ENCODE results near the gene CD47.

CD47 gene

DNA sequence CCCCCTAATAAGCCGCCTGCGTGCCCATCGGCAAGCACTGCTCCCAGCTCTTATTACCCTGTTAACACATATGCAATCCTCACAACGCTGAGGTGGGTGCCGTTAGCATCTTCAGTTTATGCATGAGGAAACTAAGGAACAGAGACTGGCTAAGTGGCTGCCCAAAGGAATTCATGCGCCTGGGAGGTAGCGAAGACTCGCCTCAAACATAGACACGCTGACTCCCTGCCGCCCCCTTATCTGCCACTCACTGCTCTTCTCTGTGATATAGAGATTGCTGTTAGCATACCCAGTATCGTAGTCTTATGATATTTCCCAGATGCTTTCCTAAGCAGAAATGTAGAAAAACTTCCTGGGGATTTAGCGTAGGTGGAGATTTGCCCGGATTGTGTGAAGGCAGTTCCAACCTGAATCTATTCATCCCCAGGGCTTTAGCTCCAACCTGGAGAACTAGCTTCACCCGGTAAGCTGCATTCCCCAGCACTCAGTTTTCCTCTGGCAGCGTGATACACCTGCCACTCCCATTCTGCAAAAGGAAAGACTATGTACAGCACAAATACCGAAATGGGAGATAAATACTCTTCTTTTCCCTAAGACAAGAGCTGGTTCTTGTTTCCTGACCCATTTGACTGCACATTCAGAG lies 23.7 kb upstream of the CD47 start:
- no peak for DNase-seq

DNA sequence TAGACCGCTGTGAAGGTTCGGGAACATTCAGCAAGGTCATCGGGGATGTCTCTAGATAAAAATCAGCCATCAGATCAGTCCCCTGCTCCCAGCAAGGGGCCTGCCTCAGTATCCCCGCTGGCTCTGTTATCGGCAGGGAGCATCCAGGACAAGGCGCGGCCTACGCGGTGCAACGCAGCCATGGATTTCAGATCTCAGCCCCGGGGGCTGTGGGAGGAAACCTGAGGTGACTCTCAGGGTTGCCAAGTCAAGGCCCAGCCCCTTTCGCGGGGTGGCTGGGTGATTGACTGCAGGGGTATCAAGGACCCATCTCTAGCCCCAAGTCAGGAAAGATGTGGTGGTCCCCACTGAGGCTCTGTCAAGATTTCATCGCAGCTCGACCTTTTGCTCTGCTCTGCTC lies 23.1 kb upstream of the CD47 start:
- no peak for DNase-seq

DNA sequence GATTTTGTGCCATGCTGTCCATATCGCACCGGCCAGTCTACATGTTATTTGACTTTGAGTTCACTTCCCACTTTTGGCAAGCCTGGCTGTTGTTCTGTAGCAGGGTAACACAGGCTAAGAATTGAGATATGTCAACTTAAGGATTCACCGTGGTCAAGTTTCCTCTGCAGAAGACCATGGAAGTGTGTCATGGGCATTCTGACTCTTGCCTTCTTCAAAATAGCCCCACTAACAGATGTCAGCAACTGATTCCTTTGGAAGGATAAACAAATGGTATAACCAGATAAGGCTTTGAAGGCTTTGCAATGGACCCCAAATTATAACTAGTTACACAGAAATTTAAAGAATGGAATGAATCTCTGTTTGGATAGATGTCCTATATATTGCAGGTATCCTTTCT lies 20.1 kb upstream of the CD47 start:
- no peak for DNase-seq

DNA sequence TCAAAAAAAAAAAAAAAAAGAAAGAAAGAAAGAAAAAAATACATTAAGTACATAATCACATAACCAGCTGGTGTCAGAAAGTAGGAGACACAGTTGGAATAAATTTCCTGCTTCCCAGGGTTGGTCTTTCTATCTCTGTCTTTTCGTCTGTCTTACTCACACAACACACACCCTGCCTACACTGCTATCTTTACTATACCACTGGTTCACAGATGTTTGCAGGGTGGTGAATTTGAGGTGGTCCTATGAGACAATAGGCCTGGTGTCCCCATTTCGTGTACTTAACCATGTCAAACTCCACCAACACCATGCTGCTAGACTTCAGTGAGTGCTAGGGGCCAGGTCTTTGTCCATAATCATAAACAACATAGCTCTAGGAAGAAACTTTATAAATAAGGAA lies 17.6 kb upstream of the CD47 start:
- no peak for DNase-seq

DNA sequence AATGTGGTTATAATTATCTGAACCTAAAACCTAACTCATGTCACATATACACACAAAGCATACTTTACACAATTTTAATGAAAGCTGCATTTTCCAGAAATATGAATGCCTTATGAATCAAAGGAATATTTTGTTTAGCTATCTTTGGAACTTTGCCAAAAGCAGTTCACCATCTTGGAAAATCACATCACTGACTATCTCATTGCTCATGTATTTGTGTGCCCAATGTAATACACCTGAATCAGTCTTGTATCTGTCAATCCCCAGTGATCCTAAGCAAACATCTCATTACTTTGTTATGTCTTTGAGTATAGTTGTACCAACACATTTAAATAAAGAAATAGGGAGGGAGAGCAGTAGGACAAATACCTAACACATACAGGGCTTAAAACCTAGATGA lies 15.6 kb upstream of the CD47 start:
- DNase-seq: no peak

DNA sequence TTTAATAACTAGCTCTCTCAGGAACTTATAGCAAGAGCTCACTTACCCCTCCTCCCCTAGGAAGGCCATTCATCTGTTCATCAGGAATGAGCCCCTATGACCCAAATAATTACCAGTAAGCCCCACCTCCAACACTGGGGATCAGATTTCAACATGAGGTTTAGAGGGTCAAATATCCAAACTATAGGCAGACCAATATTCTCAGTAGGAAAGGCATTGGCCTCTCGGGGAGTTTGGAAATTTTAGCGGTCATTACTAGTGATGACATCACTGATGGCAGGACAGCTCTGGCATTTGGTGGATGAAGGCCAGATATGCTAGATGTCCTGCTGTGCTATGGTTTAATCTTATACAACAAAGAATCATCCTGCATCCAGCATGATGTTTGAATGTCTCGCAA lies 15.2 kb upstream of the CD47 start:
- DNase-seq: no peak

DNA sequence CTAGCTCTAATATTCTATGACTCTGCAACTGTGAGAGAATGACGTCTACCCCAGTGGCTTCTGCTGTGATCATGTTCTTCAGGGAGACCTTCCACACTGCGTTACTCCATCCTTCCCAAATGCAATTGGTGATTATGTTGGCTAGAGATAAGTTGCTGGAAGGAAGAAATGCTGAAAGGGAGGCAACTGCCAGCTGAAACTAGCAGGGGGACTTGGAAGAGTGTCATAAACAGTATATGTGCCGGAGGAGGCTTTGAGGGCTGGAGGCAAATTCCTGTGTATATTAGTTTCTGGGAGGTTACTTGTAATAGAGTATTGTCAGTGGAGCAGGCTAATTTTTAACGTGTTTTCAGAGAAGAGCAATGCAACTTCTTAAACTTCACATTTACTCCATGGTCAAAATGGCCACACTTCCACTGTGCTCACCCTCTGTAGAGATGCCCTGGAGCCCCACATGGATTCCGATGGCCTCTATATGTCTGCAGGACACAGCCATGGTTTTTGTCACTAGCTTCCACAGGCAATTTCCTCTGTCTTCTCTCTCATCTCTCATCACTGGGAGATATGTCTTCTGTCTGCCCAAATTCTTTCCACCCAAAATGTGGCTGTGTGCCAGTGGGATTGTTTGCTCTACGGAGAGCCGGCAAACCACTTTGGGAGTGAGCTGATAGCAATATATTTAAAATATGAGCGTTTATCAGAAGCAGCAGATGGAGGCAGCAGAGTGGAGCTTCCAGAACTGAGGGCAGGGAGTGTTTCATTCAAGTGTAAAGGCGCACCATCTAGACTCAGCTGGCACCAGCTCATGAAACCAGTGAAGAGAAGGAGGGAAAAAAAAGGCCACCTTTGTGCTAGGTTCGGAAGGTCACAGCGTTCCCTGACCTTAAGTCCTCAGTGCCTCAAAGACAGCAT lies 13.3 kb upstream of the CD47 start:
- no peak for DNase-seq

DNA sequence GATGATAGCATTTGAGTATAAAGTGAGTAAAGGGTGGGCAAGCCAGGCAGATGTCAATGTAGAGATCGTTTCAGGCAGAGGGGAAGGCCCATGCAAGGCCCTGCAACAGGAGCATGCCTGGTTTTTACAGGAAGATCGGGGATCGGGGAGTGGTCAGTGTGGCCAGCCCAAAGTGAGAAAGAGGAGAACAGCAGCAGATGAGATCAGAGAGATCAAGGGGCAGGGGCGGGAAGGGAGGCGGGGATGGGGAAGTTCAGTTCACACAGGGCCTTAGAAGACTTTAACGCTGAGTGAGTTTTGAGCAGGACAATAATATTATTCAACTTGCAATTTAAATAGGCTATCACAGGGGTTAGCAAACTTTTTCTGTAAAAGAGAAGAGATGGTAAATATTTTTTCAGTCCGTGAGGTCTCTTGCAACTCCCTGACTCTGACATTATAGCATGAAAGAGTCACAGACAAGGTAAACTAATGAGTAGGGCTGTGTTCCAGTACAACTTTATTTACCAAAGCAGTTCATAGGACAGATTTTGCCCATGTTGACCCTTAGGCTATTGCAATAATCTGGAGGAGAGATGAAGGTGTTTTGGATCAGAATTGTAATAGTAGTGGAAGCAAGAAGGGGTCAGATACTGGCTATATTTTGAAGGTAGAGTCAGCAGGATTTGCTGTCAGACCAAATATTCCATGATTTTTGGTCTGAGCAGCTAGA lies 12.4 kb upstream of the CD47 start:
- DNase-seq: no peak

DNA sequence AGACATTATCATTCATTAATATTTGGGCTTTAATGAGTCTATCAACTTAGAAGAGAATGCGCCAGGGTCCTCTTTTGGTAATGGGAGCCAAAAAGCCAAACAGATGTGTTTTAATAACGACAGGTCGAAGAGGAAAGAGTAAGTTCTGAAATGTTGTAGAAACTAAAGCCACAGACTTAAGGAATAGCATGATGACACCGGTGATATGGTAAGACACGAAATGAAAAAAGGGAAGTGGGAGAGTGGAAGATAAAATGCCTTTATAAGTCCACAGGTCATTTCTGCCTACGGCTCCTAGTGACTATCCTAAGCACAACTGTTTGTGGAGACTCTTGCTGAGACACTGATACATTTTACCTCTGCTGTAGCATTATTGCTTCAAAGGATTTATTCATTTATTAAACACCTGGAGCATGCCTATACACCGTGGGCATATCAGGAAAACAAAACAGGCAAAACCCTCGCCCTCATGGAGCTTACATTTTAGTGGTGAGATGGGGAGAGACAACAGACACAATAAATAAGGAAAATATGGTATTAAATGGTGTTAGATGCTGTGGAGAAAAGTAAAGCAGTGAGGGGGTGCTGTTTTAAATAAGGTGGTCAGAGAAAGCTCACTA lies 11.7 kb upstream of the CD47 start:
- DNase-seq: no peak

DNA sequence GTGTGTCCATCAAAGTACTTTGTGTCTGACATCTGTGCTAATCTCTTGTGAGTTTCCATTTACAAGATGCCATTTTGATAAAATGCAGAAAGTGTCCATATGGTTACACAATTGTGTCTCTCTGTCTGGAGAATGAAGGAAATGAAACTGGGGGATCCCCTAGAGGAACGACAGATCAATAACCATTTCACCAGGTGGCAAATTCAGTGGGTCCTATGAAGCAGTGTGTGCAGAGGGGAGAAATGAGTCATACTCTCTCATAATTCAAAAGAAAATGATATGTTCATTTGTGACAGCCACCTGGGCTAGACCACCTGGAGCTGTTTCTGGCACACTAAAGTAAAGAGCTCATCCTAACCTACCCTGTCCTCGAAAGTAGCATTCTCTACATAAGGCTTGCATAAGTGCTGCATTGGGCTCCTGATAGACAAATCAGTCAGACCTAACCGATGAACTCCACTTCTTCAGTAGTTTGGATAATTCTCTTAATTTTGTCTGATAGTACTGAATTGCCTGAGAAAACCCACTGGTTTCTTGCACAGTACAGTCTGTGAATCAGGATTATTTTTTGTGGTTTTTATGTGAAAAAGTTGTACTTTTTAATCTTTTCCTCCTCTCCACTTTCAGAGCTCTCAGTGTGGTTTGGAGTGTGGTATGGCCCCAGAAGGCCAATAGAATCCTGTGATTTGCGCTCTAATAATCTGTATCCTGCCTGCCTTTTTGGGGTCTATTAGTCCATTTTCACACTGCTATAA lies 10.3 kb upstream of the CD47 start:
- peak; percentile 53 to 57 for DNase-seq

DNA sequence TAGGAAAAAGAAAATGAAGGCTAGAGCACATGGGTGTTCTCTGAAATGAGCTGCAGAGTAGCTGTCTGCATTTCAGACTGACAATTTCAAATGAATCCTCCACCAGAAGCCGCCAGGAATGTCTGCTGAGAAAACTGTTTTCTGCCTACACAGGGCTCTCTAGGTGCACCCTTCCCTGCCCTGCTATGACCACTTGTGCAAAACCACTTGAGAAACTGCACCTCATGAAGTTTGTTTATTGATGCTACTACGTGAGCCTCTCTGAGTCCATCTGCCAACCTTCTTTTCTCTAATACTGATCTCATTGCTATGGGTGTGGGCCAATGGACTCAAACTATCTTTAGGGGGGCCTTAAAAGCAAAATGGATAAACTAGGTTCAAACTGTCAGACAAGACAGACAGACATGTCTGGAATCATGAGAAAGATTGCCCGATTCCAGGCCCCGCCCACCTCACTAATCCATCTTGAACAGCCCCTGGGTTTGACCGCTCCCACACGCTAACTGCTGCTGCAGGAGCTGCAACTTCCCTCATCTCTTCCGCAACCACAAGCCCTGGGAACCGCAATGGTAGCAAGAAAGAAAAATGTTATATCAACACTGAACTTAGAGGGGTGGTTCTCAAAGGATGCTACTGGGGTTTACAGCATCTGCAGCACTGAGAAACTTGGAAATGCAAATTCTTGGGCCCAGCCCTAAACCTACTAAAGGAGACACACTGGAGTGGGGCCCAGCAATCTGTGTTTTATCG lies 9.0 kb upstream of the CD47 start:
- no peak for DNase-seq

DNA sequence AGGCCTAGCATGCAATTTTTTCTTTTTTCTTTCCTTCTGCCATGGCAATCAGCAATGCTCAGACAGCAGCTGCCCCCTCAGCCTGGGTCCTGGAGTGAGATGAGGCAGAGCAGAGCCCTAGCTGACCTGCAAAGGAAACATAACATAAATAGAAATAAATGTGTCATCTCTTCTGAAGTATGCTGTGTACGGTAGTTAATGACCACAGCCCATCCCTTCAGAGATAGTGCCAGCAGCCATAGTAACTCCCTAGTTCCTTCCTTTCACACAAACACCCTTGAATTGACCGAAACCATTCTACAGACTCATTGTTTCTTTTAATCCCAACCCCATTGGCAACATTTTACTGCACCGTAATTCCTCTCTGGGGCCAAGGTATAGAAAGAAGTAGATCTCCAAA lies 8.4 kb upstream of the CD47 start:
- no peak for DNase-seq

DNA sequence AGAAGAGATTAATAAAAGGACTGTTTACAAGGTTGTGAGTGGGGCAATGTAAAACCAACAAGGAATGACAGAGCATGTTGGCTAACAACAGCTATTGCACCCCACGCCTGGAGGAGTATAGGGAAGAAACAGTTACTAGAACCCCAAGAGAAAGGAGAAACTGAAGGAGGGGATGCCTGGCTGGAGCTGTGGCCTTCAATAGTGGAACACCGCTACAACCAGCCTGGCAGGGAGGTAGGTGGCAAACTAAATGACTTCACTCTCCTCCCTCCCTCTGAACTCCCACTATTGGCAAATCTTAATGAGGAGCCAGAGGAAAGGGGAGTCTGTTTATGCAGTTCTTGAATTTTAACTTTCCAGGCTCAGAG lies 7.2 kb upstream of the CD47 start:
- no peak for DNase-seq

DNA sequence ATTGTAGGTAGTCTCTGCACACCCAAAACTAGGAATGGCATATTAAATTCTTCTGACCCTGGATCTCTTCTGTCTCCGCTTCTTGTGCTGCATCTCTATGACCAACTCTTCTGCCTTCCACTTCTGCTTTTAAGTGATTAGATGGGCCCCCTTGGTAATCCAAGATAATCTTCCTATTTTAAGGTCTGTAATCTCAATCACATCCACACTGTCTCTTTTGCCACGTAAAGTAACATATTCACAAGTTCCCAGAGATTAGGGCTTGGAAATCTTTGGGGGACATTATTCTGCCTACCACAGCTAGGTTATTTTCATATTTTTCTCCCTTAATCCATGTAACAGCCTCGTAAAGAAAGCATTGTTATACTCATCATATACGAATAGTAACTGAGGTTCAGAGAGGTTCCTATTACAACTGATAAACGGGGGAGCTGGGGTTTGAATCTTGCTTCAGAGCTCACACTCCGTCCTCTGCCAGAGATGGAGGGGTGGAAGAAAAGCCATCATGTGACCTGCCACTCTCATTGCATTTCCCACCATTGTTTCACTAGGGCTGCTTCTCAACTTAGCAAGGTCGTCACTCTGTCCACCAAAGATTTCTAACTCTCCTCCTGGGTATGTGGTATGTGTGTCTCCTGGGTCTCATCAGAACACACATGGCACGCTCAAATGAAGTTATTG lies 6.6 kb upstream of the CD47 start:
- DNase-seq: no peak

DNA sequence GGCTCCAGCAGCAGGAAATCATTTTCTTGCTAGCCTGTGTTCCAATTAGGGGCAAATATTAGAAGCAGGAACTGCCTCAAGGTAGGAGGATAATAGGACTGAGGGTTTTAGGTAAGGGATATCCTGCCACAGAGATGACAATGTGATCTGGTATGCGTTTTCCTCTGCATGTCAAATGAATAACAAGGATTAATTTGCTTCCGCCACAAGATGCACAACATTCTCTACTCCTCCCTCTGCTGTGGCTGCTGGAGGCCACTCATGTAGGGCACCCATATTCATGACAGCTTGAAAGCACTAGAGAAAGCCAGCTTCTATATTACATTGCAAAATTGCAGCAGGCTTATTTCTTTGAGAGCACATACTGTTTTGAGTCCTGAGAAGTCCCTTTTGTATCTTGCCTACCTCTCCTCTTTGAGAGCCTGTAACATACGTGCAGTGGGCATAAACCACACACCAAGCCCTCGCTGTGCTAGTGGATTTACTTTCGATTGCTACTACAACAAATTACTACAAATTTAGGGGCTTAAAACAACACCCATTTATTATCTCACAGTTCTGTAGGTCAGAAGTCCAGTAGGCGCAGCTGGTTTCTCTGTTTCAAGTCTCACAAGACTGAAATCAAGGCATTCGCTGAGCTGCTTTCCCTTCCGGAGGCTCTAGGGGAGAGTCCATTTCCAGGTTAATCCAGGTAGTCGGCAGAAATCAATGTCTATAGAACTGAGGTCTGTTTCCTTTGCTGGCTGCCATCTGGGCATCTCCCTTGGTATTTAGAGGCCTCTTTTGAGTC lies 5.9 kb upstream of the CD47 start:
- DNase-seq: no peak

DNA sequence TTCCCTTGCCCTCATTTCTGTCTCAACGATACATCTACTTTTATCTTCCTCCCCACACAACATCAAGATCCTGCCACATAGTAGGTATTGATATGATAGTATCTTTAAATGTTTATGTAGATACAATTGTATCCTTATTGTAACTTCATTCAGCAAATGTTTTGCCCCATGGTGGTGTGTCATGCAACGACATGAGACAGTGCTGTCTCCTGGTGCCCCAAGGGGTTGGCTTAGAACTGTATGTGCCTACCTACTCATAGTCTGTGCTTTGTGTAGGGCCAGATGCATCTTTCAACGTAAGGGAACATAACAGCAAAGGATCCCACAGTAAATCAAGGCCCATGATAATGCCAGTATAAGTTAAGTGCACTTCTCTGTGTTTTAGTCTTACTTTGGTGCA lies 2.8 kb upstream of the CD47 start:
- peak; percentile 20 to 42 for DNase-seq

DNA sequence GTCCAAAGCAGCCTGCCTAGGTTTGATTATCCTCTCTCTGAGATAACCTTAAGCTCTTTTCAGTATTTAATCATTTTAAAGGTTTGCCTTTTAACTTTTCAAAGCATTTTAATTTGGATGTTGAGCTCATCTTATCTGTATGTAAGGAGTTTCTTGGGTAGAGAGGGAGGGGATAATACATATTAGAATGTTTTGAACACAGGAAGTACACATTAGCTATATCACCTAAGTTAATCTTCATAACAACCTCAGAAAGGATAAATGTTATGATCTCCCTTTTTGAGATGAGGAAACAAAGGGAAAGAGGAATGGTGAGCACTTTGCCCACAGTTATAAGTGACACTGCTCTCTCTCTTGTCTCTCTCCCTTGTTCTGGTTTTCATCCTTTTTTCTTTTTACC lies 2.2 kb upstream of the CD47 start:
- DNase-seq: no peak

DNA sequence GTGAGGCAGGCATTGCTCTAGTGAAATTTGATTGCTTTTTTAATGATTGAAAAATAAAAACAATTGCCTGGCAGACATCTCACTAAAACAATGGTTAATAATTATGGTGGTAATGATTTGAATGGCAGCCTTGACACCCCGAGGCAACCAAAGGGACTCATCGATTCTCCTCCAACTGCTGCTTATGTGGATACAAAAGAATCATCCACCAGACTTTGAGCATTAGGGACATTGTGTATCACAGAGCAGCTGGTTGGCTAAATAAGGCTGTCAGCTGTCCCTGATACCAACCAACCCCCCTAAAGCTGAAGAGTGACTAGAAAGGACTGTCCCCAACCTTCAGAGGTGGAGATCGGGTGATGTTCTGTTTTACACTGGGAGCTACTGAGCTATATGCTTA lies 1.7 kb upstream of the CD47 start:
- no peak for DNase-seq

DNA sequence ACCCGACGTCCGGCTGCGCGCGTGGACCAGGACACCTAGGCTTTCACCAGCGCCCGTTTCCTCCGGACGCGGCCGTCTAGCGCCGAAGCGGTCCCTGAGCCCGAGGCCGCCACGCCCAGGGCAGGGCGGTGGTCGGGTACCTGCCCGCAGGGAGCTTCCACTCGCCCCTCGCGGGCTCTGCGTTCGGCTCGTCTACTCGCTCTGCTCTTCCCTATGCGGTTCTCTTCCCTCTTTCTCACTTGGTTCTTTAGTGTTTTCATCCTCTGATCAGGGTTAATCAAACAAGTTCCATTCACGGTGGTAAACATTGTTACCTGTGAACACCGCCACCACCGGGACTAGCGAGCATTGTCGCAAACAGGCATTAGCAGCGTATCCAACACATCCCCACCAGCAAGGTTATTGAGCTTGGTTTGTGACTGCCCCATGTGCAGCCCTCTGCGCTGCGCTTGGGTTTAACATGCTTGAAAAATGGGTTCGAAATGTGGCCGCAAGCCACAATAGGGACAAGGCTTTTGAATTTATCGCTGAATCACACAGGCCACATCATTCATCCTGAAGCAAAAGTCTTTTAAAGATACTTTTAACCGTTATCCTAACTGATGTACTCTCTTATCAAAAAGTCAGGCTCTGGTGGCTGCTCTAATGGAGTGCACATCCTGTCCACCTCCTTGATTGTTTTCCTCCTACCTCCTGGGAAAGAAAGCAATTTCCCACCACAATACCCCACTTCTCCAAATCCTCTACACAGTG lies 843 bp upstream of the CD47 start:
- DNase-seq: peak; percentile 57 to 60
